Lower leg skin (tissue), 3 donors: ENCODE measurements around the gene BEST4.

Source experiments
- CTCF ChIP-seq, 3 donors: fragments of 450-650 bp; IDR thresholded peaks; one replicate each; pipeline ENCODE4 v1.5.1; 2016; ENCODE audit warnings: antibody characterized with exemption in 3 of 3, mild to moderate bottlenecking in 3 of 3, moderate library complexity in 2 of 3
- POLR2A ChIP-seq, 2 donors: fragments of 450-650 bp; IDR thresholded peaks; one replicate each; pipeline ENCODE4 v1.6.1; 2016 to 2017; ENCODE audit warnings: antibody characterized with exemption in 2 of 2, mild to moderate bottlenecking in 1 of 2, moderate library complexity in 1 of 2

GRCh38 chr1:44806025-44806703, 18.2 kb upstream of the BEST4 start:
- TF ChIP-seq CTCF (IDR thresholded peaks at IDR 0.05) (no peak), POLR2A (IDR thresholded peaks at IDR 0.05) (no peak)
